ENCODE results near the gene VTN. TPM values are rescaled to one million over a fixed set of nuclear protein-coding genes. Genes with fewer than 3 reads are reported as not detected.

The VTN gene
- total and polyA plus RNA-seq, 8 donors = 0.42 to 2.2 (median 0.94) TPM

GRCh38 chr17:28390984-28391383 is 20.9 kb upstream of the VTN start:
- H3K4me1 ChIP-seq = no peaks in the 10 kb centered on the region
- no peaks in the 10 kb centered on the region for H3K27me3 ChIP-seq
- no peak for ATAC-seq
- H3K27ac ChIP-seq = no peak overlapping the region
- no peak for DNase-seq
- TF ChIP-seq CTCF (IDR thresholded peaks at IDR 0.05) = no peak
- intact Hi-C loops (cut with DNase I) = no loop called here
- H3K4me3 ChIP-seq = no peak overlapping the region
- peaks cover 0 to 56% of the 10 kb centered on the region in 2 donors for H3K36me3 ChIP-seq
- no peaks in the 10 kb centered on the region for H3K9me3 ChIP-seq

GRCh38 chr17:28390563-28390962 is 20.5 kb upstream of the VTN start:
- Histone ChIP-seq H3K4me3 (no peak overlapping the region), H3K27ac (no peak overlapping the region), H3K36me3 (peaks cover 0 to 52% of the 10 kb centered on the region in 2 donors), H3K4me1 (peaks cover 0 to under 1% of the 10 kb centered on the region in 2 donors), H3K9me3 (no peaks in the 10 kb centered on the region), H3K27me3 (no peaks in the 10 kb centered on the region)
- intact Hi-C loops (cut with DNase I) = no loop called here
- no peak for TF ChIP-seq CTCF (IDR thresholded peaks at IDR 0.05)
- ATAC-seq (no peak), DNase-seq (no peak)

- Histone ChIP-seq H3K4me3 (no peak overlapping the region), H3K36me3 (peaks cover 0 to 48% of the 10 kb centered on the region in 2 donors), H3K27me3 (peaks cover 0 to under 1% of the 10 kb centered on the region in 2 donors), H3K27ac (no peak overlapping the region), H3K4me1 (peaks cover 0 to 5% of the 10 kb centered on the region in 2 donors), H3K9me3 (no peaks in the 10 kb centered on the region)
- intact Hi-C loops (cut with DNase I) = no loop called here
- DNase-seq = no peak
- no peak for ATAC-seq
- TF ChIP-seq CTCF (IDR thresholded peaks at IDR 0.05) = no peak
Observed at GRCh38 chr17:28390141-28390540, 20.0 kb upstream of the VTN start.

GRCh38 chr17:28388106-28388505 is 18.0 kb upstream of the VTN start:
- H3K36me3 ChIP-seq = peaks cover 0 to 46% of the 10 kb centered on the region in 2 donors
- DNase-seq (no peak), ATAC-seq (no peak)
- no peak overlapping the region for H3K27ac ChIP-seq
- H3K4me3 ChIP-seq = no peak overlapping the region
- peaks cover 0 to 13% of the 10 kb centered on the region in 2 donors for H3K27me3 ChIP-seq
- H3K4me1 ChIP-seq = peaks cover 0 to 19% of the 10 kb centered on the region in 2 donors
- no peak for TF ChIP-seq CTCF (IDR thresholded peaks at IDR 0.05)
- intact Hi-C loops (cut with DNase I) = no loop called here
- H3K9me3 ChIP-seq = no peaks in the 10 kb centered on the region

GRCh38 chr17:28386391-28386790 is 16.3 kb upstream of the VTN start:
- no peak overlapping the region for H3K27ac ChIP-seq
- no peak for TF ChIP-seq CTCF (IDR thresholded peaks at IDR 0.05)

More at GRCh38 chr17:28386391-28386790, 16.3 kb upstream of the VTN start:
- no peak overlapping the region for H3K4me3 ChIP-seq
- H3K9me3 ChIP-seq = no peaks in the 10 kb centered on the region
- intact Hi-C loops (cut with DNase I) = no loop called here
- H3K36me3 ChIP-seq = peaks cover 0 to 36% of the 10 kb centered on the region in 2 donors
- DNase-seq = no peak
- no peak for ATAC-seq
- H3K4me1 ChIP-seq = peaks cover 0 to 24% of the 10 kb centered on the region in 2 donors
- peaks cover 0 to 23% of the 10 kb centered on the region in 2 donors for H3K27me3 ChIP-seq

Measured in left lung (tissue), 10 donors.